Transverse colon (tissue), 4 donors: Measurements from ENCODE around the gene CCDC188.

Experiments
- CTCF ChIP-seq, 5 experiments: fragments of 200-600 bp in 3 of 5; fragments of 450-650 bp in 2 of 5; sonication (generic) in 3 of 5; IDR thresholded peaks; 1 replicate in 2 of 5; 2 replicates in 3 of 5; pipeline ENCODE4 v1.5.1; 2016 to 2017; ENCODE audit warnings: antibody characterized with exemption in 5 of 5, inconsistent platforms in 3 of 5, mild to moderate bottlenecking in 2 of 5, moderate library complexity in 1 of 5
- EP300 ChIP-seq: sonication (generic); formaldehyde crosslinking; IDR thresholded peaks from one replicate; pipeline ENCODE4 v1.6.1; 2017; ENCODE audit warnings: antibody characterized with exemption, low read depth
- POLR2A ChIP-seq: fragments of 450-650 bp; IDR thresholded peaks from one replicate; pipeline ENCODE4 v1.6.1; 2016; ENCODE audit warnings: antibody characterized with exemption, mild to moderate bottlenecking, moderate library complexity
- POLR2AphosphoS5 ChIP-seq, 3 donors: sonication (generic); formaldehyde crosslinking; IDR thresholded peaks; one replicate each; pipeline ENCODE4 v1.6.1; 2016; ENCODE audit warnings: antibody characterized with exemption in 3 of 3

GRCh38 chr22:20172141-20172613 is 21.3 kb upstream of the CCDC188 start:
- TF ChIP-seq POLR2A: no peak
- TF ChIP-seq CTCF (IDR thresholded peaks at IDR 0.05): no peak
- TF ChIP-seq EP300: no peak
- no peak for TF ChIP-seq POLR2AphosphoS5 (IDR thresholded peaks at IDR 0.05)
